Astrocyte (in vitro differentiated cells and primary cell): ENCODE measurements around the gene DAAM2.

ENCODE experiments used
- CTCF ChIP-seq: IDR thresholded peaks from 2 replicates; pipeline ENCODE4 v1.5.1; 2011; ENCODE audit warnings: low read depth, mild to moderate bottlenecking, inconsistent platforms, low read length, moderate library complexity; ENCODE audit not compliant: insufficient read depth
- EZH2 ChIP-seq: IDR thresholded peaks from 2 replicates; pipeline ENCODE4 v1.6.1; 2012; ENCODE audit warnings: mild to moderate bottlenecking, low read length, inconsistent platforms; ENCODE audit not compliant: insufficient read depth

- TF ChIP-seq CTCF (no peak), EZH2 (no peak)
Measured at GRCh38 chr6:39844866-39845265, 52.7 kb downstream of the DAAM2 start.
